Nephron (organoid): Measurements from ENCODE around the gene TEPSIN.

Experiments used
- H3K27ac Mint-ChIP-seq, 3 experiments: 2 replicates each; pipeline ENCODE4 v1.8.0; 2020; ENCODE audit warnings: mixed read lengths in 3 of 3, mild to moderate bottlenecking in 2 of 3, moderate library complexity in 1 of 3
- H3K27me3 Mint-ChIP-seq: 2 replicates; pipeline ENCODE4 v1.8.0; 2021; ENCODE audit warnings: low read depth, mild to moderate bottlenecking, moderate library complexity, mixed read lengths
- H3K36me3 Mint-ChIP-seq: 2 replicates; pipeline ENCODE4 v1.8.0; 2020; ENCODE audit warnings: low read depth, mixed read lengths
- H3K4me1 Mint-ChIP-seq: 2 replicates; pipeline ENCODE4 v1.8.0; 2020; ENCODE audit warnings: mixed read lengths
- H3K4me3 Mint-ChIP-seq, 3 experiments: 2 replicates each; pipeline ENCODE4 v1.8.0; 2020; ENCODE audit warnings: mild to moderate bottlenecking in 3 of 3, mixed read lengths in 3 of 3, moderate library complexity in 2 of 3
- H3K9me3 Mint-ChIP-seq: 2 replicates; pipeline ENCODE4 v1.8.0; 2020; ENCODE audit warnings: mixed read lengths
- TF ChIP-seq, protein P1 (sequence below), 3 experiments: fragments of 200-600 bp; sonication (generic); IDR thresholded peaks; one replicate each; pipeline ENCODE4 v1.5.0; 2021; ENCODE audit warnings: antibody characterized with exemption in 3 of 3; ENCODE audit not compliant: unreplicated experiment in 3 of 3

Gene TEPSIN, protein sequence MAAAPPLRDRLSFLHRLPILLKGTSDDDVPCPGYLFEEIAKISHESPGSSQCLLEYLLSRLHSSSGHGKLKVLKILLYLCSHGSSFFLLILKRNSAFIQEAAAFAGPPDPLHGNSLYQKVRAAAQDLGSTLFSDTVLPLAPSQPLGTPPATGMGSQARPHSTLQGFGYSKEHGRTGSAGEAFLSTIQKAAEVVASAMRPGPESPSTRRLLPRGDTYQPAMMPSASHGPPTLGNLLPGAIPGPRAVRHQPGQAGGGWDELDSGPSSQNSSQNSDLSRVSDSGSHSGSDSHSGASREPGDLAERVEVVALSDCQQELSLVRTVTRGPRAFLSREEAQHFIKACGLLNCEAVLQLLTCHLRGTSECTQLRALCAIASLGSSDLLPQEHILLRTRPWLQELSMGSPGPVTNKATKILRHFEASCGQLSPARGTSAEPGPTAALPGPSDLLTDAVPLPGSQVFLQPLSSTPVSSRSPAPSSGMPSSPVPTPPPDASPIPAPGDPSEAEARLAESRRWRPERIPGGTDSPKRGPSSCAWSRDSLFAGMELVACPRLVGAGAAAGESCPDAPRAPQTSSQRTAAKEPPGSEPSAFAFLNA

DNA sequence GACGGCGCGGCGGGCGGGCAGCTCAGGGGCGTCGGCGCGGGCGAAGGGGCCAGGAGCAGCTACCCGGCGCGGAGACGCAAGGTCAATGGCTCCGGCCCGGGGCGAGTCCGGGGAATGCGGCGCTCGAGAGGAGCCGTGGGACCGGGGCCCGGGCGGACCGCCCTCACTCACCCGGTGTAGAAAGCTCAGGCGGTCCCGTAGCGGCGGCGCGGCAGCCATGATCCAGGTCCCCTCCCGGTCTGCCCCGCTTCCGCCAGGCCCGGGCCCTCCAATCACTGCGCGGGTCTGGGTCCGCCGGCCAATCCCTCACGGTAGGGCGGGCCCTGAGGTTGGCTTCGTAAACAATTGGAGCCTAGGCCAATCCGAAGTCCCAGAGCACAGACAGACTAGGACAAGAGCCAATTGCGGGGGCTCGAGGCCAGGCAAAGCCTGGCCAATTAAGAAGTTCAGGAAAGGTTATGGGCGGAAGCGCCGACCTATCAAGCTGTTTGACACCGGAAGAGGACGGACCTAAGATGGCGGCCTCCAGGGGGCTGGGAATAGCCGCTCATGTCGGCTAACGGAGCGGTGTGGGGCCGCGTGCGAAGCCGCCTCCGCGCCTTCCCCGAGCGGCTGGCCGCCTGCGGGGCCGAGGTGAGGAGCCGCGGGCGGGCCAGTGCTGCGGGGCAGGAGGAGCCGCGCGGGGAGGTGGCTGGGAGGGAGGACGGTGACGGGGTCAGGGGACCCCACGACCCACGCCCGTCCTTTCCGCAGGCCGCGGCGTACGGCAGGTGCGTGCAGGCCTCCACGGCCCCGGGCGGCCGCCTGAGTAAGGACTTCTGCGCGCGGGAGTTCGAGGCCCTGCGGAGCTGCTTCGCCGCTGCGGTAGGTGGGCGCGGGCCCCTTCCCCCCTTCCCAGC, at the start of gene TEPSIN, which contains the start of gene NDUFAF8:
TEPSIN (minus strand) TSS at position 241 of the 899 bp plus-strand sequence; CDS start at position 219, 22 bp downstream.
NDUFAF8 (plus strand) TSS at position 504 of the 899 bp plus-strand sequence; CDS start at position 550, 46 bp downstream.
- peak within 1 kb of the TSS; percentile 91 to 97 (median 95) for H3K4me3 Mint-ChIP-seq
- H3K36me3 Mint-ChIP-seq: peaks cover 9% of the 10 kb centered on the region
- H3K27ac Mint-ChIP-seq: peak within 1 kb of the TSS; percentile 68 to 90 (median 84)
- H3K9me3 Mint-ChIP-seq: no peaks in the 10 kb centered on the region
- TF ChIP-seq, protein P1, sequence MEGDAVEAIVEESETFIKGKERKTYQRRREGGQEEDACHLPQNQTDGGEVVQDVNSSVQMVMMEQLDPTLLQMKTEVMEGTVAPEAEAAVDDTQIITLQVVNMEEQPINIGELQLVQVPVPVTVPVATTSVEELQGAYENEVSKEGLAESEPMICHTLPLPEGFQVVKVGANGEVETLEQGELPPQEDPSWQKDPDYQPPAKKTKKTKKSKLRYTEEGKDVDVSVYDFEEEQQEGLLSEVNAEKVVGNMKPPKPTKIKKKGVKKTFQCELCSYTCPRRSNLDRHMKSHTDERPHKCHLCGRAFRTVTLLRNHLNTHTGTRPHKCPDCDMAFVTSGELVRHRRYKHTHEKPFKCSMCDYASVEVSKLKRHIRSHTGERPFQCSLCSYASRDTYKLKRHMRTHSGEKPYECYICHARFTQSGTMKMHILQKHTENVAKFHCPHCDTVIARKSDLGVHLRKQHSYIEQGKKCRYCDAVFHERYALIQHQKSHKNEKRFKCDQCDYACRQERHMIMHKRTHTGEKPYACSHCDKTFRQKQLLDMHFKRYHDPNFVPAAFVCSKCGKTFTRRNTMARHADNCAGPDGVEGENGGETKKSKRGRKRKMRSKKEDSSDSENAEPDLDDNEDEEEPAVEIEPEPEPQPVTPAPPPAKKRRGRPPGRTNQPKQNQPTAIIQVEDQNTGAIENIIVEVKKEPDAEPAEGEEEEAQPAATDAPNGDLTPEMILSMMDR (IDR thresholded peaks at IDR 0.05; ENCODE audit: unreplicated experiment in 3 of 3): no peak
- no peaks in the 10 kb centered on the region for H3K27me3 Mint-ChIP-seq
- peaks cover 16% of the 10 kb centered on the region for H3K4me1 Mint-ChIP-seq

DNA sequence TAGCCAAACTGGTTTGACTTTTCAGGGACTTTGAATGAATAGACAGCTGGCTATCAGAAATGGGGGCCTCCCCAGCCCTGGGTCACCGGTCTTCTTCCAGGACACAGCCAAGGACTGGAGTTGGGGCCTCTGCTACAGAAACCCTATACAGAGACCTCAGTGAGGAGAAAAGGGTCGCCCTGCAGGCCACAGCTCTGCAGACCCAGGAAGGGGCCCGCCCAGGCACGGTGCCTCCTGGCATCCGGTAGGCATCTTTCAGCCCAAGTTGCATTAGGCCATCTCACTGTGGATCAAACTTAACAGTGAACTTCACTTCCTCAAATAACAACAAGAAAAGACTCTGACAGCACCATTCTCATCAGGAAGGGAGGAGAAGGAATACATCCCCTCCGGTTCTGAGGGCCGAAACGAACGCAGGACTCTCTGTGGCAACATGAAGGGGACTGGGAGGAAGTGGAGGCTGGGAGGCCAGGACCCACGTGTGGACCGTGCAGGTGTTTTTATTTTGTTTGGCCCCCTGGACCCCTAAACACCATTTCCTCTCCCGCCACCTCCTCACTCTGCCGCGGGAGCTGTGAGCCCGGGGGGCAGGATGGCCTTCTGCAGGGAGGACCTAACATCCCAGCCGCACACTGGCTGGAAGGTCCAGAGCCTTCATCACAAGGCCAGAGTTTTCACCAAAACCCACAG, 49.0 kb upstream of the TEPSIN start:
- TF ChIP-seq, protein P1 (IDR thresholded peaks at IDR 0.05; ENCODE audit: unreplicated experiment in 3 of 3): no peak
- no peaks in the 10 kb centered on the region for H3K9me3 Mint-ChIP-seq
- peaks cover 19% of the 10 kb centered on the region for H3K36me3 Mint-ChIP-seq
- no peak overlapping the region for H3K4me3 Mint-ChIP-seq
- no peaks in the 10 kb centered on the region for H3K27me3 Mint-ChIP-seq
- H3K4me1 Mint-ChIP-seq: peaks cover 46% of the 10 kb centered on the region
- H3K27ac Mint-ChIP-seq: peak overlapping the region; percentile 94 to 97 (median 96)

DNA sequence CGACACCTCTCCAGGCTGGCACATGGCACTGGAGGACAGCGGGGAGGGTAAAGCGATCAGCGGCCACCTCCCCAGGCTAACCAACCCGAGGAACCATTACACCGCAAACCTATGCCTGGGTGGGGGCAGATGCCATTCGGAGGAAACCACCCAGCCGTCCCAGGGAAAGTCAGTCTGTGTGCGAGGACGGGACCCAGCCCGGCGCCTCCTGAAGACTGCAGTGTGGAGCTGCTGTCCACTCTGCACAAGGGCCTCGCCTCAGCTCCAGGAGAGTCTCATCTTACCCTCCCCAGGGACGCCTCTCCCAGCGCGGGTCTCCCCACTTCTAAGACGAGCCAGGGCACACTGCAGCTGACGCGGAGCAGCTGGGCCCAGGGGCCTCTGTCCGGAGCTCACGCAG, 48.3 kb upstream of the TEPSIN start:
- H3K36me3 Mint-ChIP-seq: peaks cover 19% of the 10 kb centered on the region
- H3K4me1 Mint-ChIP-seq: peaks cover 46% of the 10 kb centered on the region
- H3K27me3 Mint-ChIP-seq: no peaks in the 10 kb centered on the region
- peak overlapping the region in 2 of 3 experiments; percentile 48 to 71 for H3K4me3 Mint-ChIP-seq
- H3K9me3 Mint-ChIP-seq: no peaks in the 10 kb centered on the region
- peak overlapping the region; percentile 94 to 97 (median 96) for H3K27ac Mint-ChIP-seq
- TF ChIP-seq, protein P1 (IDR thresholded peaks at IDR 0.05; ENCODE audit: unreplicated experiment in 3 of 3): no peak

DNA sequence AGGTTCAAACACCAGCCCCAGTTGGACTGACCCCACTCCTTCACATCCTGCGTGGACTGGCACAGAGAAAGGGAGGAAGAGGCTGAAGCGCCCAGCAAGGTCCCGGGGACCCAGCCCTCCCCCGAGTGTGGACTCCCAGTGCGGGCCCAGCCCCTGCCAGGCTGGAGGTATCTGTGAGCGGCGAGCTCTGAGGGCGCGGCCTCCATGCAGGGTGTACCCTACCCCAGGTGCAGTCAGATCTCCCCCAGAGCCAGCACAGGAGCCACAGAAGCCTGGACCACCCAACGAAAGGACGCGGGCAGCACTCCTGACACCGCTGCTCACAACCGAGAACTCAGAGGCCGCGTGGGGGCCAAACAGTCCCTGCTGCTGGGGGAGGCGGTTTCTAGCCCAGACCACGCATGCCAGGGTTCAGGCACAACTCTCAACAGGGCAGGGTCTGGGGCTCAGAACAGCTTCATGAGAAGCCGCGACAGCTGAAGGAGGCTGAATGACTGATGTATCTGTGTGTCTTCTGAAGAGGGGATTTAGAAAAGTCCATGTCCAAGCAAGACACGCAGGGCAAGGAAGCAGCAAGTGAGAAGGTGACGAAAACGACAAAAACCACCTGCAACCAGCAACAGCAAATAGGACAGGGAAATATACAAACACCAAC, 47.8 kb upstream of the TEPSIN start:
- peaks cover 19% of the 10 kb centered on the region for H3K36me3 Mint-ChIP-seq
- TF ChIP-seq, protein P1 (IDR thresholded peaks at IDR 0.05; ENCODE audit: unreplicated experiment in 3 of 3): no peak
- no peaks in the 10 kb centered on the region for H3K27me3 Mint-ChIP-seq
- H3K4me1 Mint-ChIP-seq: peaks cover 46% of the 10 kb centered on the region
- peak overlapping the region; percentile 27 to 71 (median 48) for H3K4me3 Mint-ChIP-seq
- H3K9me3 Mint-ChIP-seq: no peaks in the 10 kb centered on the region
- peak overlapping the region; percentile 94 to 97 (median 96) for H3K27ac Mint-ChIP-seq

DNA sequence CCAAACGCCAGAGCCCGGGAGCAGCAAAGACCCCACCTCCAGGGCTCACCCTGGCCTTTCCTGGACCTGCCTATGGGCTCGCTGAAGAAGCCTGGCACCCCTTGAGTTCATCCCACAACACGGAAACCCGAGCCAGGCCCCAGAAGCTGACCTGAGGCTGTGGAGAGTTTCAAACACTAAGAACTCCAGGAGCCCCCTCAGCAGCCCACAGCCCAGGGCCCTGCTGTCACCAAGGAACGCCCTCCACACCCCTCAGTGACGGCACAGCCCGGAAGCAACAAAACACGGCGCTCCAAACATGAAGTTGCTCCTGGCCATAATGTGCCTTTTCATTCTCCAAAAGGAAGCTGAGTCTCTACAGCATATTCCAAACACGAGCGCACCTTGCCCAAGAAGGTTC, 47.0 kb upstream of the TEPSIN start:
- peak overlapping the region; percentile 94 to 97 (median 96) for H3K27ac Mint-ChIP-seq
- no peaks in the 10 kb centered on the region for H3K9me3 Mint-ChIP-seq
- peaks cover 46% of the 10 kb centered on the region for H3K4me1 Mint-ChIP-seq
- no peaks in the 10 kb centered on the region for H3K27me3 Mint-ChIP-seq
- TF ChIP-seq, protein P1 (IDR thresholded peaks at IDR 0.05; ENCODE audit: unreplicated experiment in 3 of 3): no peak
- peaks cover 17% of the 10 kb centered on the region for H3K36me3 Mint-ChIP-seq
- peak overlapping the region; percentile 62 to 77 (median 63) for H3K4me3 Mint-ChIP-seq
